Measurements from ENCODE around the gene HESX1. TPM values are rescaled to one million over a fixed set of nuclear protein-coding genes. Genes with fewer than 3 reads are reported as not detected.
A peak's percentile ranks its signal among the peaks of the same experiment; 100 is the strongest.

Gene HESX1
- total RNA-seq, 4 donors from 2014 or later: 1.3 TPM; not detected in 3

GRCh38 chr3:57227930-57228751 is 28.4 kb upstream of the HESX1 start:
- TF ChIP-seq CTCF (IDR thresholded peaks at IDR 0.05) (no peak), POLR2A (IDR thresholded peaks at IDR 0.05) (peak in 1 of 4 donors; percentile 42)
- WGBS, 2 donors: 0 to 1% methylated on average over 4 to 37 of the region's 70 CpGs
- H3K4me3 ChIP-seq: peak overlapping the region; percentile 77 to 96 (median 82)
- no peaks in the 10 kb centered on the region for H3K9me3 ChIP-seq
- H3K27ac ChIP-seq: peak overlapping the region; percentile 88 to 97 (median 95)
- H3K4me1 ChIP-seq: peaks cover 10 to 44% (median 17%) of the 10 kb centered on the region in 3 donors
- H3K36me3 ChIP-seq: no peaks in the 10 kb centered on the region
- intact Hi-C loops (cut with DNase I): no loop called here
- H3K27me3 ChIP-seq: no peaks in the 10 kb centered on the region
- DNase-seq: no peak

GRCh38 chr3:57227204-57227929 is 27.6 kb upstream of the HESX1 start, which contains the start of gene APPL1:
TSS of gene APPL1 (plus strand) at chr3:57227729. CDS start at chr3:57227884, 155 bp downstream.
- H3K27ac ChIP-seq: peak within 1 kb of the TSS; percentile 88 to 97 (median 95)
- peak within 1 kb of the TSS; percentile 77 to 96 (median 82) for H3K4me3 ChIP-seq
- intact Hi-C loops (cut with DNase I): no loop called here
- H3K4me1 ChIP-seq: peaks cover 10 to 37% (median 17%) of the 10 kb centered on the region in 3 donors
- WGBS, 2 donors: 0 to 2% methylated on average over 7 to 9 of the region's 71 CpGs
- peak; percentile 18 for DNase-seq
- peak in 3 of 4 donors; percentile 56 to 87 (median 81) for TF ChIP-seq POLR2A (IDR thresholded peaks at IDR 0.05)
- no peak for TF ChIP-seq CTCF (IDR thresholded peaks at IDR 0.05)
- no peaks in the 10 kb centered on the region for H3K36me3 ChIP-seq
- no peaks in the 10 kb centered on the region for H3K9me3 ChIP-seq
- no peaks in the 10 kb centered on the region for H3K27me3 ChIP-seq

- H3K9me3 ChIP-seq: no peaks in the 10 kb centered on the region
- H3K27me3 ChIP-seq: no peaks in the 10 kb centered on the region
- intact Hi-C loops (cut with DNase I): no loop called here
- WGBS, 2 donors: 38 to 61% methylated on average over 2 of the region's 2 CpGs
- TF ChIP-seq CTCF (IDR thresholded peaks at IDR 0.05): no peak
- H3K4me3 ChIP-seq: no peak overlapping the region
- DNase-seq: no peak
- peak overlapping the region in 2 of 4 donors; percentile 88 to 96 for H3K27ac ChIP-seq
- H3K36me3 ChIP-seq: no peaks in the 10 kb centered on the region
- peaks cover 10 to 37% (median 17%) of the 10 kb centered on the region in 3 donors for H3K4me1 ChIP-seq
Observed at GRCh38 chr3:57226176-57226575, 26.4 kb upstream of the HESX1 start.

GRCh38 chr3:57224856-57225255 is 25.1 kb upstream of the HESX1 start:
- intact Hi-C loops (cut with DNase I): no loop called here
- peaks cover 10 to 24% (median 13%) of the 10 kb centered on the region in 3 donors for H3K4me1 ChIP-seq
- H3K4me3 ChIP-seq: no peak overlapping the region
- TF ChIP-seq POLR2A (IDR thresholded peaks at IDR 0.05): no peak
- TF ChIP-seq CTCF (IDR thresholded peaks at IDR 0.05): no peak
- H3K27me3 ChIP-seq: no peaks in the 10 kb centered on the region
- 46 to 48% methylated on average over 4 of the region's 4 CpGs for WGBS, 2 donors
- no peaks in the 10 kb centered on the region for H3K36me3 ChIP-seq
- no peak for DNase-seq
- no peak overlapping the region for H3K27ac ChIP-seq
- no peaks in the 10 kb centered on the region for H3K9me3 ChIP-seq

GRCh38 chr3:57221883-57222282 is 22.1 kb upstream of the HESX1 start:
- Histone ChIP-seq H3K36me3 (no peaks in the 10 kb centered on the region), H3K4me3 (no peak overlapping the region), H3K9me3 (no peaks in the 10 kb centered on the region), H3K27ac (no peak overlapping the region), H3K4me1 (peaks cover 0 to 5% (median 4%) of the 10 kb centered on the region in 3 donors), H3K27me3 (no peaks in the 10 kb centered on the region)
- no peak for DNase-seq
- TF ChIP-seq POLR2A (IDR thresholded peaks at IDR 0.05): no peak
- peak in 2 of 6 experiments; percentile 14 to 16 for TF ChIP-seq CTCF (IDR thresholded peaks at IDR 0.05)
- intact Hi-C loops (cut with DNase I): no loop called here
- WGBS, 2 donors: 54 to 61% methylated on average over 2 of the region's 2 CpGs

Data from esophagus squamous epithelium (tissue), 5 donors.